22Rv1 (cell line): ENCODE results near the gene HIVEP3.

ENCODE experiments used
- ZFX ChIP-seq: fragments of 450-650 bp; IDR thresholded peaks from 2 replicates; pipeline ENCODE4 v1.6.1; 2017; ENCODE audit warnings: antibody characterized with exemption, borderline replicate concordance
- TF ChIP-seq, protein P1 (sequence below): fragments of 450-650 bp; IDR thresholded peaks from 2 replicates; pipeline ENCODE4 v1.5.1; 2017; ENCODE audit warnings: mild to moderate bottlenecking

DNA sequence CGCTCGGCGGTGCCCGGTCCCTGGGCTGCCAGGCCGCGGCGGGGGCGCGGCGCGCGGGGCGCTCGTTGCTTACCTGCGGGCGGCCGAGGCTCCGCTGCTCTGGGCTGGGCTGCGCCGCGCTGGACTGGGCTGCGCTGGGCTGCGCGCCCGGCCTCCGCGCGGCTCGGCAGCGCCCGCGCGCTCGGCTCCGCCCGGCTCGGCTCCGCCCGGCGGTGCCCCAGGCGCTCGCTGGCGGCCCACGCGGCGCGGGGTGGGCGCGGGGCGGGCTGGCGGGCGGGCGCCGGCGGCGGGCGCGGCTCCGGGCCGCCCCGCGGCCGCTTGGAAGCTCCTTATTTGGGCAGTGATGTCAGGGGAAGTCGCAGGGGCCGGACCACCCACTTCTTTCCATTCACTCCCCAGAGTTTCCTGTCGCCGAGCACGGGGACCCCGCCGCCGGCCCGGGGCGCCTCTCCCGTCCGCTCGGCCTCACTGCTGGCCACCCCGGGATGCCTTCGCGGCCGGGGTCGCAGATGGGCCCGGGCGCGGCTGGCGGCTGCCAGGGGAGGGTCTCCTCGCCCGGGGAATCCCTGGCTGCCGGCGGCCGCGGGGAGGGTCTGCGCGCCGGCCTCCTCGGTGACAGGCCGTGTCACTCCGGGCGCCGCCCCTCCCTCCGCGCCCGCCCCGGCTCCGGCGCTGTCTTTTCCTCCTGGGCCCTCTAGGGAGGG lies 256.5 kb downstream of the HIVEP3 start:
- TF ChIP-seq, protein P1, sequence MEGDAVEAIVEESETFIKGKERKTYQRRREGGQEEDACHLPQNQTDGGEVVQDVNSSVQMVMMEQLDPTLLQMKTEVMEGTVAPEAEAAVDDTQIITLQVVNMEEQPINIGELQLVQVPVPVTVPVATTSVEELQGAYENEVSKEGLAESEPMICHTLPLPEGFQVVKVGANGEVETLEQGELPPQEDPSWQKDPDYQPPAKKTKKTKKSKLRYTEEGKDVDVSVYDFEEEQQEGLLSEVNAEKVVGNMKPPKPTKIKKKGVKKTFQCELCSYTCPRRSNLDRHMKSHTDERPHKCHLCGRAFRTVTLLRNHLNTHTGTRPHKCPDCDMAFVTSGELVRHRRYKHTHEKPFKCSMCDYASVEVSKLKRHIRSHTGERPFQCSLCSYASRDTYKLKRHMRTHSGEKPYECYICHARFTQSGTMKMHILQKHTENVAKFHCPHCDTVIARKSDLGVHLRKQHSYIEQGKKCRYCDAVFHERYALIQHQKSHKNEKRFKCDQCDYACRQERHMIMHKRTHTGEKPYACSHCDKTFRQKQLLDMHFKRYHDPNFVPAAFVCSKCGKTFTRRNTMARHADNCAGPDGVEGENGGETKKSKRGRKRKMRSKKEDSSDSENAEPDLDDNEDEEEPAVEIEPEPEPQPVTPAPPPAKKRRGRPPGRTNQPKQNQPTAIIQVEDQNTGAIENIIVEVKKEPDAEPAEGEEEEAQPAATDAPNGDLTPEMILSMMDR: no peak
- TF ChIP-seq ZFX: no peak
